Nephron progenitor cell (in vitro differentiated cells): ENCODE measurements around the gene AP3S1.
A peak's percentile ranks its signal among the peaks of the same experiment; 100 is the strongest.

Experiments used
- DNase-seq: peaks from one replicate; pipeline ENCODE4 v3.0.0; 2021
- H3K27ac Mint-ChIP-seq: 2 replicates; pipeline ENCODE4 v1.8.0; 2021; ENCODE audit warnings: mild to moderate bottlenecking, moderate library complexity, mixed read lengths
- H3K27me3 Mint-ChIP-seq: 2 replicates; pipeline ENCODE4 v1.8.0; 2021; ENCODE audit warnings: mild to moderate bottlenecking, low read depth, mixed read lengths; ENCODE audit not compliant: poor library complexity
- H3K36me3 Mint-ChIP-seq: 2 replicates; pipeline ENCODE4 v1.8.0; 2021; ENCODE audit warnings: low read depth, mixed read lengths
- H3K4me1 Mint-ChIP-seq: 2 replicates; pipeline ENCODE4 v1.8.0; 2021; ENCODE audit warnings: mixed read lengths
- H3K4me3 Mint-ChIP-seq: 2 replicates; pipeline ENCODE4 v1.8.0; 2021; ENCODE audit warnings: mild to moderate bottlenecking, moderate library complexity, mixed read lengths
- H3K9me3 Mint-ChIP-seq: 2 replicates; pipeline ENCODE4 v1.8.0; 2021; ENCODE audit warnings: mild to moderate bottlenecking, moderate library complexity, mixed read lengths
- TF ChIP-seq, protein P1 (sequence below): fragments of 200-600 bp; sonication (generic); IDR thresholded peaks from 2 replicates; pipeline ENCODE4 v1.5.0; 2021; ENCODE audit warnings: antibody characterized with exemption

Gene AP3S1

DNA sequence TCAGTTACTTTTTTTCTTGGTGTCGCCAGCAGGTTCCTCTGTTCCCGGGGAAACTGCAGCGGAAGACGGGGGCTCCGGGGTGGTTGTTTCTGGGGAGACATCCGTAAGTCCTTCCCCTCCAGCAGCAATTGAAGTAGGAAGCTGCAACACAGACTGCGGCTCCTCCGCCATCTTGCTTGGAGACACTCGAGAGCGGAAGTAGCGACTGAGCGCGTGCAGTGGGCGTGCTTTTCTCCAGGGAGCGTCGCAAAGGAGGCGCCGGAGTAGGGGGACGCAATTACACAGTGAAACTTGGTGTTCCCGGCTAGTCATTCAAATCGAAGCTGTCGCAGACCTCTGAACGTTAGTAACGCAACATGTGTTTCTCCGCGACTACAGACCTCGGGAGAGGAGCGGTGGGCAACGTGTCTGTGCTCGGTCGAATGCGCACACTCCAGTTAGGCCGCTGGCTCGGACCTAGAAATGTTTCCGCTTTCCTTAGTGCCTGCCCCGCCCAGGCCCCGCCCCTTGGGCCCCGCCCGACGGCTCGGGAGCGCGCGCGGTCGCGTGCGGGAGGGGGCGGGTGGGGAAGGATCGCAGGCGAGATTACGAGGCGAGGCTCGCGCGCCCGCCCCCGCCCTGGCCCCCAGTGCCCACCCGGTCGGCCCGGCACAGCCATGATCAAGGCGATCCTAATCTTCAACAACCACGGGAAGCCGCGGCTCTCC lies at the start of gene AP3S1, which contains the start of gene ATG12:
Gene AP3S1 (plus strand): TSS at position 554 of the 707 bp plus-strand sequence. CDS start 103 bp downstream, at position 657.
Gene ATG12 (minus strand): TSS at position 184 of the 707 bp plus-strand sequence. CDS start 13 bp downstream, at position 171.
- peak; percentile 90 for DNase-seq
- Mint-ChIP-seq H3K27me3 (peaks cover 3% of the 10 kb centered on the region), H3K27ac (peak within 1 kb of the TSS; percentile 100), H3K4me1 (peaks cover 52% of the 10 kb centered on the region), H3K4me3 (peak within 1 kb of the TSS; percentile 98), H3K9me3 (no peaks in the 10 kb centered on the region), H3K36me3 (peaks cover 16% of the 10 kb centered on the region)
- TF ChIP-seq, protein P1, sequence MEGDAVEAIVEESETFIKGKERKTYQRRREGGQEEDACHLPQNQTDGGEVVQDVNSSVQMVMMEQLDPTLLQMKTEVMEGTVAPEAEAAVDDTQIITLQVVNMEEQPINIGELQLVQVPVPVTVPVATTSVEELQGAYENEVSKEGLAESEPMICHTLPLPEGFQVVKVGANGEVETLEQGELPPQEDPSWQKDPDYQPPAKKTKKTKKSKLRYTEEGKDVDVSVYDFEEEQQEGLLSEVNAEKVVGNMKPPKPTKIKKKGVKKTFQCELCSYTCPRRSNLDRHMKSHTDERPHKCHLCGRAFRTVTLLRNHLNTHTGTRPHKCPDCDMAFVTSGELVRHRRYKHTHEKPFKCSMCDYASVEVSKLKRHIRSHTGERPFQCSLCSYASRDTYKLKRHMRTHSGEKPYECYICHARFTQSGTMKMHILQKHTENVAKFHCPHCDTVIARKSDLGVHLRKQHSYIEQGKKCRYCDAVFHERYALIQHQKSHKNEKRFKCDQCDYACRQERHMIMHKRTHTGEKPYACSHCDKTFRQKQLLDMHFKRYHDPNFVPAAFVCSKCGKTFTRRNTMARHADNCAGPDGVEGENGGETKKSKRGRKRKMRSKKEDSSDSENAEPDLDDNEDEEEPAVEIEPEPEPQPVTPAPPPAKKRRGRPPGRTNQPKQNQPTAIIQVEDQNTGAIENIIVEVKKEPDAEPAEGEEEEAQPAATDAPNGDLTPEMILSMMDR: no peak

DNA sequence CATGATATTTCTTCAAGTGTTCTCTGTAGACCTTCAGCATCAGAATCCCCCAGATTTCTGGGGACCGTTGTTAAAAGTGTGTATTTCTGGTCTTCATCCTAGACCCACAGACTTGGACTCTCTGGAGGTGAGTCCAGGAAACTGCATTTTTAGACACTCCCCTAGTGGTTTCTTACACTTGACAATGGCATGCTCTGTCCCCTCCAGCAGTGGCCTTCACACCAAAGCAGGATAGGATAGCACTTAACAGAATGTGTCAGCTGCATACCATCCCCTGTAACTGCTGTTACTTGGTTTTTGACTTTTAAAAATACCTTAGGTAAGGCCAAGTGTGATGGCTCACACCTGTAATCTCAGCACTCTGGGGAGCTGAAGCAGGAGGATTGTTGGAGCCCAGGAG lies 46.0 kb upstream of the AP3S1 start:
- Mint-ChIP-seq H3K4me1 (peaks cover 11% of the 10 kb centered on the region), H3K36me3 (no peaks in the 10 kb centered on the region), H3K9me3 (no peaks in the 10 kb centered on the region), H3K4me3 (no peak overlapping the region), H3K27ac (no peak overlapping the region), H3K27me3 (no peaks in the 10 kb centered on the region)
- DNase-seq: no peak
- TF ChIP-seq, protein P1: no peak

DNA sequence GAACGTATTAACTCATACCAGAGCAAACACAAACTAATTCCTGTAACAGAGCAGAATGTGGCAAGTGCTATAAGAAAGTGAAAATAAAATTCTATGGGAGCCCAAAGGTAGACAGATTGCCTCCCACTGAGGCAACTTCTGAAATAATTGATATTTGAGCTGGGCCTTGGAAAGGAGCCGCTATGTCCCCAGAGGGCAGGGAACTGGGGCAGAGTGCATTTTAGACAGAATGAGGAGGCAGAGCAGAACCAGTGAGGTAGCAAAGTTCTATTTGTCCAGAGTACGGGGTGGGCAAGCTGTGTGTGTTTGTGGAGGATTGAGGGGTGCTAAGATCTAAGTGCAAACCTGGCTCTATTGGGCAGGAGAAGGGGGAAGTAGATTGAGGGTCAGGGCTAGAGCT lies 45.1 kb upstream of the AP3S1 start:
- no peak overlapping the region for H3K4me3 Mint-ChIP-seq
- peaks cover 11% of the 10 kb centered on the region for H3K4me1 Mint-ChIP-seq

DNA sequence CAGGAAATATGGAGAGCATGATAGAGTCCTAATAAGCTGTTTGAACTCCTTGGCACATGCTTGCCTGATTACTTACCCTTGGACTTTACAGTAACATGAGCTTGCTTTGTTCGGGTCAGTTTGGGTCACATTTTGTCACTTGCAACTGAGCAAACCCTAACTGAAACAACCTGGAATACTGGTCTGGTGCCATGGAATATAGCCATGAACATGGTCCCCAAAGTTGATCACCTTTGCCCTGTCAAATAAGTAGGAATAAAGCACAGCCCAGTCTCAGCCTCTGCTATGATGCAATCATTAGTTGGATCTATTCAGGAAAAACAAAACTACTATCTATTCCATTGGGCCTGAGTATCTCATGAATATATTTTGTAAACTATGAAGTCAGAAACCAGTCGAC lies 43.5 kb upstream of the AP3S1 start:
- no peak for DNase-seq
- H3K9me3 Mint-ChIP-seq: no peaks in the 10 kb centered on the region
- TF ChIP-seq, protein P1: no peak
- H3K27me3 Mint-ChIP-seq: no peaks in the 10 kb centered on the region
- H3K27ac Mint-ChIP-seq: no peak overlapping the region
- peaks cover 11% of the 10 kb centered on the region for H3K4me1 Mint-ChIP-seq
- no peak overlapping the region for H3K4me3 Mint-ChIP-seq
- peaks cover 6% of the 10 kb centered on the region for H3K36me3 Mint-ChIP-seq

More for the DNA sequence above, 45.1 kb upstream of the AP3S1 start:
- Mint-ChIP-seq H3K27ac (no peak overlapping the region), H3K9me3 (no peaks in the 10 kb centered on the region), H3K36me3 (no peaks in the 10 kb centered on the region), H3K27me3 (no peaks in the 10 kb centered on the region)
- TF ChIP-seq, protein P1: no peak
- no peak for DNase-seq

DNA sequence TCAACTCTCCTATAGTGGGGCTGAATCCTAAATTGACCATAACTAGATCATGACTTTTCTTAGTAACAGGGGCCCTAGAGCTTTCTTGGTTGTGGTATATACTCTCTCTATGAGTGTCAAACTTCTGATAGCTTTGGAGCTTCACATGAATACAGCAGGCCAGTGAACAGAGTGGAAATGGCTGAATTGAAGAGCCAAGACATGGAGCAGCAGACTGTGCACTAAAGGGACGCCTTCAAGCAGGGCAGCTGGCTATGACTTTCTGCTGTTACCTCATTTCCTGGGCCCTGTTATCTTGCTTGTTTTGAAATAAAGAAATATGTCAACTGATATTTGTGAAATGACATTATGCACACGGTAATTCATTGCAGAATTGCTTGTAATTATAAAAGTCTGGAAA lies 41.6 kb upstream of the AP3S1 start:
- Mint-ChIP-seq H3K27me3 (no peaks in the 10 kb centered on the region), H3K4me1 (peaks cover 11% of the 10 kb centered on the region), H3K9me3 (no peaks in the 10 kb centered on the region), H3K36me3 (peaks cover 20% of the 10 kb centered on the region), H3K27ac (no peak overlapping the region), H3K4me3 (no peak overlapping the region)
- DNase-seq: no peak
- TF ChIP-seq, protein P1: no peak

DNA sequence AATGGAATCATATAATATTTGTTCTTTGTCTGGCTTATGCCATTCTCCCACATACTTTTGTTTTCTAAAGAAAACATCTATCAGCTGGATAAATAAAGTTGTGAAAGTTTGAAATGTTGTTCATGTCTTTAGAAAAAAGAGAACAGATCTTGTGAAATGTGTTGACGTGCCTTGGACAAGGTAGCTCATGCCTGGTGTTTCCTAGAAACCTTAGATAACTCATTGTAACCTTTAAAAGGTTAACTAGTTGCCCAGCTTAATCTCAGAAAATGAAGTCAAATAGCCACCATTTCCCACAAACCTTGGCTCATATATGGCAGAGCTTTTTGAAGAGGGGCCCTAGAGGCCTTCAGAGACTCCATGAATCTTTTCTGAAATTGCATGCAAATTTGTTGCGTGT lies 40.6 kb upstream of the AP3S1 start:
- H3K27ac Mint-ChIP-seq: no peak overlapping the region
- H3K9me3 Mint-ChIP-seq: no peaks in the 10 kb centered on the region
- no peak overlapping the region for H3K4me3 Mint-ChIP-seq
- TF ChIP-seq, protein P1: no peak
- no peak for DNase-seq
- peaks cover 11% of the 10 kb centered on the region for H3K4me1 Mint-ChIP-seq
- no peaks in the 10 kb centered on the region for H3K27me3 Mint-ChIP-seq
- peaks cover 30% of the 10 kb centered on the region for H3K36me3 Mint-ChIP-seq
